Hematopoietic multipotent progenitor cell treated with erythropoietin and hydrocortisone succinate and interleukin-3 and kit ligand, for 17 days (in vitro differentiated cells): ENCODE data around the gene PRKN.

Experiments
- DNase-seq: peaks from one replicate; pipeline ENCODE4 v3.0.0-alpha.2; 2015; ENCODE audit warnings: low spot score

PRKN gene

GRCh38 chr6:161443848-161444247 lies 1283.7 kb downstream of the PRKN start:
- no peak for DNase-seq

GRCh38 chr6:161442420-161442819 lies 1285.1 kb downstream of the PRKN start:
- no peak for DNase-seq

GRCh38 chr6:161440299-161440698 lies 1287.3 kb downstream of the PRKN start:
- DNase-seq, result no peak

GRCh38 chr6:161439093-161439492 lies 1288.5 kb downstream of the PRKN start:
- no peak for DNase-seq

GRCh38 chr6:161438430-161439030 lies 1289.0 kb downstream of the PRKN start:
- DNase-seq, result no peak

GRCh38 chr6:161437851-161438250 lies 1289.7 kb downstream of the PRKN start:
- DNase-seq, result no peak

GRCh38 chr6:161436106-161436876 lies 1291.3 kb downstream of the PRKN start:
- no peak for DNase-seq

GRCh38 chr6:161435748-161436070 lies 1291.9 kb downstream of the PRKN start:
- no peak for DNase-seq

- no peak for DNase-seq
Observed at GRCh38 chr6:161434921-161435747, 1292.4 kb downstream of the PRKN start.

GRCh38 chr6:161434350-161434749 lies 1293.2 kb downstream of the PRKN start:
- no peak for DNase-seq

- DNase-seq, result no peak
Observed at GRCh38 chr6:161432546-161432945, 1295.0 kb downstream of the PRKN start.

- DNase-seq, result no peak
Observed at GRCh38 chr6:161429921-161430490, 1297.6 kb downstream of the PRKN start.

- DNase-seq, result no peak
Observed at GRCh38 chr6:161424421-161424820, 1303.1 kb downstream of the PRKN start.

- no peak for DNase-seq
Observed at GRCh38 chr6:161422710-161423680, 1304.6 kb downstream of the PRKN start.

GRCh38 chr6:161418463-161418945 lies 1309.1 kb downstream of the PRKN start:
- DNase-seq, result peak; percentile 14

GRCh38 chr6:161417717-161418462 lies 1309.7 kb downstream of the PRKN start:
- DNase-seq, result no peak

- DNase-seq, result no peak
Observed at GRCh38 chr6:161415302-161415855, 1312.2 kb downstream of the PRKN start.

- no peak for DNase-seq
Observed at GRCh38 chr6:161414707-161415106, 1312.9 kb downstream of the PRKN start.

GRCh38 chr6:161414180-161414579 lies 1313.4 kb downstream of the PRKN start:
- no peak for DNase-seq

- no peak for DNase-seq
Observed at GRCh38 chr6:161413355-161413771, 1314.2 kb downstream of the PRKN start.
